Vagina (tissue), 2 donors: Measurements from ENCODE around the gene SYT11.

Source experiments
- POLR2A ChIP-seq, 2 donors: fragments of 450-650 bp; IDR thresholded peaks; one replicate each; pipeline ENCODE4 v1.6.1; 2017; ENCODE audit warnings: antibody characterized with exemption in 2 of 2, mild to moderate bottlenecking in 2 of 2, moderate library complexity in 2 of 2
- TF ChIP-seq, protein P1 (sequence below), 3 experiments: fragments of 450-650 bp in 2 of 3; fragments of 200-600 bp in 1 of 3; sonication (generic) in 1 of 3; IDR thresholded peaks; one replicate each; pipeline ENCODE4 v1.5.1; 2017 to 2019; ENCODE audit warnings: antibody characterized with exemption in 3 of 3, mild to moderate bottlenecking in 2 of 3, moderate library complexity in 2 of 3

DNA sequence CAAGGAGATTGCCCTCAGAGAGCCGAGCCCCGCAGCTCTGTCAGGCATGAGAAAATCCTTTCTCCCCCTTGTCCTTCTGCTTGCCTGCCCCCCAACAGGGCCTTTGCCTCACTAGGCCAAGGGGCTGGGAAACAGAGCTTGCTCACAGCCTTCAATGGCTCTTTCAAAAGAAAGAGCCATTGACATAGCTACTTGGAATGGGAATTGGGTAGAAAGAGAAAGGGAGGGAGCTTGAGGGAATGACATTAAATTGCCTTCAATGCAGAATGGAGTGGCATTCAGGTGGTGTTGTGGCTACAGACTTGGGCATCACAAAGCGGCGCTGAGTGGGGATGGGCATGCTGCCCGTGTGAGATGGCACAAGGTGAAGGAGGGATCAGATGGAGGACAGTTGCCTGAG, 13.2 kb downstream of the SYT11 start:
- TF ChIP-seq, protein P1, sequence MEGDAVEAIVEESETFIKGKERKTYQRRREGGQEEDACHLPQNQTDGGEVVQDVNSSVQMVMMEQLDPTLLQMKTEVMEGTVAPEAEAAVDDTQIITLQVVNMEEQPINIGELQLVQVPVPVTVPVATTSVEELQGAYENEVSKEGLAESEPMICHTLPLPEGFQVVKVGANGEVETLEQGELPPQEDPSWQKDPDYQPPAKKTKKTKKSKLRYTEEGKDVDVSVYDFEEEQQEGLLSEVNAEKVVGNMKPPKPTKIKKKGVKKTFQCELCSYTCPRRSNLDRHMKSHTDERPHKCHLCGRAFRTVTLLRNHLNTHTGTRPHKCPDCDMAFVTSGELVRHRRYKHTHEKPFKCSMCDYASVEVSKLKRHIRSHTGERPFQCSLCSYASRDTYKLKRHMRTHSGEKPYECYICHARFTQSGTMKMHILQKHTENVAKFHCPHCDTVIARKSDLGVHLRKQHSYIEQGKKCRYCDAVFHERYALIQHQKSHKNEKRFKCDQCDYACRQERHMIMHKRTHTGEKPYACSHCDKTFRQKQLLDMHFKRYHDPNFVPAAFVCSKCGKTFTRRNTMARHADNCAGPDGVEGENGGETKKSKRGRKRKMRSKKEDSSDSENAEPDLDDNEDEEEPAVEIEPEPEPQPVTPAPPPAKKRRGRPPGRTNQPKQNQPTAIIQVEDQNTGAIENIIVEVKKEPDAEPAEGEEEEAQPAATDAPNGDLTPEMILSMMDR (IDR thresholded peaks at IDR 0.05), result no peak
- no peak for TF ChIP-seq POLR2A (IDR thresholded peaks at IDR 0.05)
